Activated CD4-positive, alpha-beta T cell treated with anti-CD3 and anti-CD28 coated beads for 48 hours (primary cell): ENCODE data around the gene DNAI4.
"Not testable (repeated sequence)": the region's sequence is repeated elsewhere in the genome, so short reads cannot be mapped to it uniquely, and the experiment has no call there.

ENCODE experiments used
- DNase-seq: peaks from one replicate; pipeline ENCODE4 v3.0.0-alpha.2; 2020

The DNAI4 gene

GRCh38 chr1:66929146-66929688, 4.6 kb upstream of the DNAI4 start:
- no peak for DNase-seq

- DNase-seq = no peak
These were observed 2.9 kb upstream of the DNAI4 start for GRCh38 chr1:66927528-66927927.

- DNase-seq = no peak
These were observed 1.3 kb upstream of the DNAI4 start for GRCh38 chr1:66925944-66926343.

- DNase-seq = no peak
These were observed 878 bp upstream of the DNAI4 start for GRCh38 chr1:66925558-66925910.

- no peak for DNase-seq
These were observed 4.1 kb downstream of the DNAI4 start for GRCh38 chr1:66920543-66920942.

GRCh38 chr1:66919828-66920227, 4.8 kb downstream of the DNAI4 start:
- DNase-seq = no peak

- no peak for DNase-seq
These were observed 5.6 kb downstream of the DNAI4 start for GRCh38 chr1:66919063-66919462.

- DNase-seq = no peak
These were observed 7.2 kb downstream of the DNAI4 start for GRCh38 chr1:66917476-66917875.

GRCh38 chr1:66916320-66916719, 8.3 kb downstream of the DNAI4 start:
- DNase-seq = no peak

GRCh38 chr1:66915203-66915602, 9.5 kb downstream of the DNAI4 start:
- not testable (repeated sequence) for DNase-seq

GRCh38 chr1:66893712-66894111, 30.9 kb downstream of the DNAI4 start:
- DNase-seq = no peak

GRCh38 chr1:66890621-66891020, 34.0 kb downstream of the DNAI4 start:
- no peak for DNase-seq

- DNase-seq = no peak
These were observed 35.6 kb downstream of the DNAI4 start for GRCh38 chr1:66889030-66889429.

GRCh38 chr1:66876664-66877063, 48.0 kb downstream of the DNAI4 start:
- DNase-seq = no peak

GRCh38 chr1:66873111-66873510, 51.5 kb downstream of the DNAI4 start:
- no peak for DNase-seq

- DNase-seq = not testable (repeated sequence)
These were observed 52.6 kb downstream of the DNAI4 start for GRCh38 chr1:66872024-66872423.

- DNase-seq = no peak
These were observed 57.2 kb downstream of the DNAI4 start for GRCh38 chr1:66867501-66867900.

GRCh38 chr1:66860529-66860928, 64.1 kb downstream of the DNAI4 start:
- no peak for DNase-seq

GRCh38 chr1:66853379-66853778, 71.3 kb downstream of the DNAI4 start:
- no peak for DNase-seq

GRCh38 chr1:66852870-66853269, 71.8 kb downstream of the DNAI4 start:
- no peak for DNase-seq

GRCh38 chr1:66850989-66851388, 73.7 kb downstream of the DNAI4 start:
- DNase-seq = no peak

GRCh38 chr1:66848193-66848592, 76.5 kb downstream of the DNAI4 start:
- no peak for DNase-seq

- DNase-seq = no peak
These were observed 83.7 kb downstream of the DNAI4 start for GRCh38 chr1:66840929-66841328.

GRCh38 chr1:66834926-66835325, 89.7 kb downstream of the DNAI4 start:
- DNase-seq = no peak

GRCh38 chr1:66833112-66833511, 91.5 kb downstream of the DNAI4 start:
- DNase-seq = no peak
